HPDE6-E6E7 (cell line): ENCODE results near the gene ANKRD44.
"Not testable (repeated sequence)": the region's sequence is repeated elsewhere in the genome, so short reads cannot be mapped to it uniquely, and the experiment has no call there.

ENCODE experiments used
- DNase-seq: peaks from one replicate; pipeline ENCODE4 v3.0.0; 2011; ENCODE audit warnings: missing footprints; ENCODE audit errors: extremely low spot score

The ANKRD44 gene

GRCh38 chr2:197310271-197310985, at the start of gene ANKRD44:
Gene ANKRD44, minus strand, starts transcription at chr2:197310780. Its CDS starts 176 bp downstream, at chr2:197310604.
- DNase-seq, result peak; percentile 82

GRCh38 chr2:197359859-197360258, 49.3 kb upstream of the ANKRD44 start:
- no peak for DNase-seq

- DNase-seq, result no peak
Observed at GRCh38 chr2:197358931-197359330, 48.4 kb upstream of the ANKRD44 start.

GRCh38 chr2:197357986-197358385, 47.4 kb upstream of the ANKRD44 start:
- DNase-seq, result no peak

DNA sequence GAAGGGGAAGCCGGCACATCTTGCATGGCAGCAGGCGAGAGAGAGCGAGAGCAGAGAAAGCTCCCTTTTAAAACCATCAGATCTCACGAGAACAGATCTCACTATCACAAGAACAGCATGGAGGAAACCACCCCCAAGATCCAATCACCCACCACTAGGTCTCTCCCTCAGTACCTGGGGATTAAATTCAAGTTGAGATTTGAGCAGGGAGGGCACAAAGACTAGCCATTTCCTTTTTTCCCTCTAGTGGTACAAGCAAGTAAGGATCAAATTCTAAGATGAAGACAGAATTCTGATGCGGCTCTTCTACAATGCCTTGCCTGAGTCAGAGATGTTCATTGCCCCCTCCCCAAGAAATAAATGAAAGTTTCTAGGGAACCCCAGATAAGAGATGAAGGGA, 45.6 kb upstream of the ANKRD44 start:
- DNase-seq, result no peak

- DNase-seq, result no peak
Observed at GRCh38 chr2:197354169-197354558, 43.6 kb upstream of the ANKRD44 start.

DNA sequence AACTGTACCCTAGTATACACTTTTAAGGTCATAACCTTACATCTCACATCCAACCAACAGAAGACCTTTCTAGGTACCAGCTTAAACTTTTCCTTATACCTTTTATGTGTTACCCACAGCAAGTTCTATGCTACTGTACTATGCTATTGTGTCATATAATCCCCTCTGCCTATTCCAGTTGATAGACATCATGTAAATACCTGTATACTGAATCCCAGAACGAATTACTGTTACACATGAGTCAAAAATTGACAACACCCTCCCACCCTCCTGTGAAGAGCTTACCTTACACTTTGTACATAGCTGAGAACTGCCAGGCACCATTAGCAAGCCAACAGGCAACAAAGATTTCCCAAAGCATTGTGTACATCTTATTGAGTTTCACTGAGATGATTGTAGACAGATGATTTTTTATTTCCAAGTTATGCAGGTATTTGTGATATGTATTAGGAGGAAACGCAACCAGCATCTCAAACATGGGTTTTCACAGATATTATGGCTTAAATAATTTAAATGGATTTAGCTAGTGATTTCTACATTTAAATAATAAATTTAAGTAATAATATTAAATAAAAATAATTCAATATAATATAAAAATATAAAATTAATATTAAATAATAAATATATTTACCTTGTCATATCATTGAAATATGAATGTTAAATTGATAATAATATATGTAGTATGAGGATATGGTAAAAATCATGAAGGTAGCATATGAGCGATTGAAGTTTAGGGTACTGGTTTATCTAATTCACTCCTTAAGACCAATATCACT, 43.0 kb upstream of the ANKRD44 start:
- DNase-seq, result no peak

DNA sequence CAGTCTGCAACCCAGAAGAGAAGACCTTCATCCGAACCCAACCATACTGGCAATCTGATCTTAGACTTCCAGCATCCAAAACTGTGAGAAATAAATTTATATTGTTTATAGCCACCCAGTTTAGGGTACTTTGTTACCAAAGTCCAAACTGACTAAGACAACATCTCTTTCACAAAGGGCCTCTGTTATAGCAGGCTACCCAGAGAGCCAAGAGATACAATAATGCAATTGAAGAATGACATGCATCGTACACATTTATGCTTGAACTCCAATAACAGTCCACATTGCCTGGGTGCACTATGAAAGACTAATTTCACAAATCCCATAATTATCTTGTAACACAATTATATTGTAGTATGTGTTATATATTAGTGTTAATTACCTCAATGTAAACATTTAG, 39.1 kb upstream of the ANKRD44 start:
- no peak for DNase-seq

DNA sequence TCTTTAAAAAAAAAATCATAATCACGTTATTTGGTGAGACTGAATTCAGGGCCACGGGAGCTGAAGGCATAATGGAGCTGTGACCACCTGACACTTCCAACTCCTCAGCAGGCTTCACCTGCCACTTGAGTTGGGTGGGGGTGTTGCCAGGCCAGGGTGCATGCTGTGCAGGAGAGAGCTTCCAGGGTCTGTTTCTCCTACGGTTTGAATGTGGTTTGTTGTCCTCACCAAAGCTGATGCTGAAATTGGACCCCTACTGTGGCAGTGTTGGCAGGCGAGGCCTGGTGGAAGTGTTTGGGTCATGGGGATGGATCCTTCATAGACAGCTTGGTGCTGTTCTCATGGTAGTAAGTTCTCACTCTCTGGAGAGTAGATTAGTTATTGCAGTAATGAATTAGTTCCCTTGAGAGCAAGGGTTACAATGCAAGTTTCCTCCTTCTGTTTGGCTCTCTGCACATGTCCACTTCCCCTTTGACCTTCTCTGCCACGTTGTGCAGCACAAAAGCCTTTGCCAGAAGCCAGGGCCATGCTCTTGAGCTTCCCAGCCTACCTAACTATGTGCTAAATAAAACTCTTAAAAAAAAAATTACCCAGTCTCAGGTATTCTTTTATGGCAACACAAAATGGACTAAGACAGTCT, 38.3 kb upstream of the ANKRD44 start:
- DNase-seq, result no peak

GRCh38 chr2:197345846-197346370, 35.3 kb upstream of the ANKRD44 start:
- no peak for DNase-seq

DNA sequence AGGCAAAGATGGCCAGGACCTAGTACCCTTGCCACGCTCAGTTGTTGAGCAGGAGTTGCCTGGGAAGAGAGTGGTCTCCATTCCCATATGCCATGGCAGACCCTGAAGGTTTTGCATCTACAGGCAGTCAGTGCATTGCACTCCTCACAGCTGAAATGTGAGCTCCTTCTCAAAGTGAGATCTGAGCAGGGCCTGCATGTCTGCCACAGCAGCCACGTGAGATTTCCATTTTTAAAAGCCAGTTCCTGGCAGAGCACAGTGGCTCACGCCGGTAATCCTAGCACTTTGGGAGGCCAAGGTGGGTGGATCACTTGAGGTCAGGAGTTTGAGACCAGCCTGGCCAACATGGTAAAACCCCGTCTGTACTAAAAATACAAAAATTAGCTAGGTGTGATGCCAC, 33.4 kb upstream of the ANKRD44 start:
- not testable (repeated sequence) for DNase-seq

- no peak for DNase-seq
Observed at GRCh38 chr2:197340591-197340990, 30.0 kb upstream of the ANKRD44 start.

DNA sequence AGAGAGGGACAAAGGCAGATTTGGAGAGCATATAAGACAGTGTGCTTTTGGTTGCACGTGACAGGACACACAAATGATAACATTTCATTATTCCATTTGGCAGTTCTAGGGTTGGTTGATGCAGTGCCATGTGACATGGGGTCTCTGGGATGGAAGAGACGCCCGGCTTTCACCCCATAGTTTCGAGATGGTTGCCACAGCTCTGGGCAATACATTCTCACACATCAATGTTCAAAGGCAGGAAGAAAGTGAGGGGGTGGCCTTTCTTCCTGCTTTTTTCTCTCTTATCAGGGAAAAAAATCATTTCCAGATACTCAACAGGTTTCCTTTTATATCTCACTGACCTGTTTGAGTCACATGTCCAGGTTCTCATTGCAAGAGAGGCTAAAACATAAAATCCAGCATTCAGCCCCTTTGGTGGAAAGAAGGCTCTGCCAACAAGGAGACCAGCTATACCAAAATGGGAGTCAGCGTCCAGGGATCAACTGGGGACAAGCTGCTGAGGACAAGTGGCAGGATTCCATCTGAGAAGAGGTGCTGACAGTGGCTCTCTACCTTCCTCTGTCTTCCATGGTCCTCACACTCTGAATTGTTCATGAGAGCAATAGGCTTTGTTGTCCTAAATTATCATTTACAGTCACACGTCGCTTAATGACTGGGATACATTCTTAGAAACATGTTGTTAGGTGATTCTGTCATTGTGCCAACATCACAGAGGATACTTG, 29.1 kb upstream of the ANKRD44 start:
- DNase-seq, result no peak

GRCh38 chr2:197339016-197339415, 28.4 kb upstream of the ANKRD44 start:
- DNase-seq, result no peak

- DNase-seq, result no peak
Observed at GRCh38 chr2:197332641-197333040, 22.1 kb upstream of the ANKRD44 start.

DNA sequence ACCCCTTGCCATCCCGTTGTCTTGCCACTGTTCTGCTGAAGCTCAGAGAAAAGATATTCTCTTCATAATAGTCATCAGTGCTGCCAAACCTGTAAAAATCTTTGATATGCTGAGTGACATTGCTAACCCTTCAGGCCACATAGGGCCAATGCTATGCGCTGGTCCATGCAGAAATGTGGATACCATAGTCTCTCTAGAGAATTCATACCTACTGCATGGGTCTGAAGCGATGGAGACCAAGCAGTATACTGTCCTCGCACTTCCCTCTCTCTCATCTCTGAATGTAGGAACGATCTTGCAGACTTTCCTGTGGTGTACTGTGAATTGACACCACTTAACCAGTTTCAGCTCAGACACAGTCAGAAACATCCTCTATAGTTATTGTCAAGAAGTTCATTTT, 17.9 kb upstream of the ANKRD44 start:
- DNase-seq, result no peak

DNA sequence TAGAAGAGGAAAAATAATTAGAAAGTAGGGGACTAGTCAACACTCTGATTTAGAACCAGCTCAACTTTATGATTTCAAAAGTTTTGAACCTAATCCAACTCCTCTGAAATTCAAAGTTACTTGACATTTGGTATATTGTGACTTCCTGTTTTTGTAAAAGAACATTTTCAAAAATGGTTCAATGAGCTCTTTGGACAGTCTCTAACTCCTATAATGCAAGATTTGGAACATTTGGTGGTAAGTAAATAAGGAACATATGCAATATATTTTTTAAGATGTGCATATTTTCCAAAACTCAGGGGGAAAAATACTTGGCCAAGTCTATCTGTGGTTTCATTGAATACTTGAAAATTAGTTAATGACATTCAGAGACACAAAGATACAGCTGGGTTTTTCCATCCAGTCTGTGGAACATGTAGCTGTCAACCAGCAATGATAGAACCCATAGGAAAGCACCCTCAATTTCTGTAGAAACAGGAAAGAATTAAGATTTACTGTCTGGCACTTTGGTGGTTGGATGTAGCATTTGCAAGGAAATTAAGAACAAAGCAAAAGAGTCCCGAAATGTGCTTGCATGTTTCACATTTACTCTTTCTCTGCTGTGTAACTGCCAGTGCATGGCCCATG, 17.0 kb upstream of the ANKRD44 start:
- no peak for DNase-seq

DNA sequence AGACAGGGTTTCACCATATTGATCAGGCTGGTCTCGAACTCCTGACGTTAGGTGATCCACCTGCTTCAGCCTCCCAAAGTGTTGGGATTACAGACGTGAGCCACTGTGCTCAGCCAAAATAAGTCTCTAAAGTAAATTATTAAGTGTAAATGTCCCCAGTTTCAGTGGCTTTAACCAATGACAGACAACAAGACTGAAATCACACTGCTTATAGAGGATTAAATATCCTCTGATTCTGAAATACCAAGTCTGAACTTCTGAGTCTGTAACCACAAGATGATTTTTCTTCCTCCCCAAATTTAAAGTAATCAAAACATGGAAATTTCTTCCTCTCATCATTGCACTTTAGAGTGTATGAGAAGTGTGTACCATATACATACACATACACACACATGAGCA, 16.5 kb upstream of the ANKRD44 start:
- no peak for DNase-seq

- DNase-seq, result no peak
Observed at GRCh38 chr2:197324801-197325200, 14.2 kb upstream of the ANKRD44 start.

DNA sequence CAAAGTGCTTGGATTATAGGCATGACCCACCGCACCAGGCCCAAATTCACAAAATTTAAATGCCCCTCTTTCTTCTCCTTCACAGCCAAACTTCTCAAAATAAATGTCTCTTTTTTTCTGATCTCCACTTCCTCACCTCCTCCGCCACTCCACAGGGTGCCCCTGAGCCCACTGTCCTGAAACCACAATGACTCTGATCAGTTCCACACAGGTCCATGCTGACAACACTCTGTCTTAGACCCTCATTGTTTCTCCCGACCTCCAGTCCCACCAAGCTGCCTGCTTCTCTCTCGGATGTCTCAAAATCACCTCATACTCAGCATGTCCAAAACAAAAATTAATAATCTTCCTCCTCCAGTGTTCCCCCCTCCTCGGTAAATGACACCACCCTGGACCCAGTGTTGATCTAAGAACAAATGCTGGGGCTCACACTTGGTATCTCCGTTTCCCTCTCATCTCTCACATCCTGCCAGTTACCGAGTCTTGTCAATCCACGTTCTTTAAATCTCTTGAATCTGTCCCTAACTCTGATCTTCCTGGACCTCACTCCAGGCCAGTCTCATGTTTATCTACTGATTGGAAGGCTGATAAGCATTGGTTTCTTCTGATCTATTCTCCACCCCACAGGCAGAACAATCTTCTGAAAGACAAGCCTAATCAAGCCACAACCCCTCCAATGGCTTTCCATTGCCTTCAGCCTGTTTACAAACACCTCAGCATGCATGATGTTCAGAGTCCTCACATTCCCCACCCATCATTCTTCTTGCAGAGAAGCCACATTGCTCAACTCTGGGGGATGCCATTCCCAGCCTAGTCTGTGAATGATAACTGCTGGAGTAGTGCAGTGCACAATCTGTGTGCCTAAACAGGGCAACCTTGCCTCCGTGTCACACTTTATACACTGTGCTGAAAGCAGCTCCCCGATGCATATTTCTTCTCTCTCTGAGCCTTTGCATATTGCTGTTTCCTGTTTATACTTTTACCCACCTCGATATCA, 12.4 kb upstream of the ANKRD44 start:
- DNase-seq, result no peak
